ENCODE results near the gene CDC42SE2.
"Not testable (repeated sequence)": the region's sequence is repeated elsewhere in the genome, so short reads cannot be mapped to it uniquely, and the experiment has no call there.

The CDC42SE2 gene

DNA sequence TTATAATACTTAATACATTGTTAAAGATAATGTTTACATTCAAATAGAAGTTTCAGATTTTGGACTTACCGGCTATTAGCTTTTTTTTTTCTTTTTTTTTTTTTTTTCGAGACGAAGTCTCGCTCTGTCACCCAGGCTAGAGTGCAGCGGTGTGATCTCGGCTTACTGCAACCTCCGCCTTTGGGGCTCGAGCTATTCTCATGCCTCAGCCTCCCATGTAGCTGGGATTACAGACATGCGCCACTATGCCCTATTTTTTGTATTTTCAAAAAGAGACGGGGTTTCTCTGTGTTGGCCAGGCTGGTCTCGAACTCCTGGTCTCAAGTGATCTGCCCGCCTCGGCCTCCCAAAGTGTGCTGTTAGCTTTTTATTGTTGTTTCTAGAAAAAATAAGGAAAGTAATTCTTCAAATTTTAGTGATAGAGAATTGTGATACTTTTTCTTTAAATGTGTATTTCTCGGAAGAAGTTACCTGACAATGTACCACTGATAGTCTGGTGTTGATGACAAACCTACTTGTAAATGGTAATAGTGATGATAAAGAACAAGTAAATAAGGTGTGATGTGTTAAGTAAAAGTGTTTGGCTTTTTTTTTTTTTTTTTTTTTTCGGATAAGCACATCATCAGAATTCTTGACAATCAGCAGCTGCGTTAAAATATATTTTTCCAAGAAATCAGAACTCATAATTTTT is 2.7 kb downstream of the CDC42SE2 start:
- peak overlapping the region; percentile 97 for H3K4me3 ChIP-seq (ENCODE audit: low read depth, low read length)
- TF ChIP-seq, protein P1, sequence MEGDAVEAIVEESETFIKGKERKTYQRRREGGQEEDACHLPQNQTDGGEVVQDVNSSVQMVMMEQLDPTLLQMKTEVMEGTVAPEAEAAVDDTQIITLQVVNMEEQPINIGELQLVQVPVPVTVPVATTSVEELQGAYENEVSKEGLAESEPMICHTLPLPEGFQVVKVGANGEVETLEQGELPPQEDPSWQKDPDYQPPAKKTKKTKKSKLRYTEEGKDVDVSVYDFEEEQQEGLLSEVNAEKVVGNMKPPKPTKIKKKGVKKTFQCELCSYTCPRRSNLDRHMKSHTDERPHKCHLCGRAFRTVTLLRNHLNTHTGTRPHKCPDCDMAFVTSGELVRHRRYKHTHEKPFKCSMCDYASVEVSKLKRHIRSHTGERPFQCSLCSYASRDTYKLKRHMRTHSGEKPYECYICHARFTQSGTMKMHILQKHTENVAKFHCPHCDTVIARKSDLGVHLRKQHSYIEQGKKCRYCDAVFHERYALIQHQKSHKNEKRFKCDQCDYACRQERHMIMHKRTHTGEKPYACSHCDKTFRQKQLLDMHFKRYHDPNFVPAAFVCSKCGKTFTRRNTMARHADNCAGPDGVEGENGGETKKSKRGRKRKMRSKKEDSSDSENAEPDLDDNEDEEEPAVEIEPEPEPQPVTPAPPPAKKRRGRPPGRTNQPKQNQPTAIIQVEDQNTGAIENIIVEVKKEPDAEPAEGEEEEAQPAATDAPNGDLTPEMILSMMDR (IDR thresholded peaks at IDR 0.05; ENCODE audit: low read depth, low read length, missing control alignments), result no peak
- DNase-seq (ENCODE audit: low read depth), result no peak

- DNase-seq (ENCODE audit: low read depth), result no peak
- TF ChIP-seq, protein P1 (IDR thresholded peaks at IDR 0.05; ENCODE audit: low read depth, low read length, missing control alignments), result no peak
- peak overlapping the region; percentile 23; the same call in 1 of the 2 replicates for H3K4me3 ChIP-seq (ENCODE audit: low read depth, low read length)
Measured at GRCh38 chr5:131268758-131269370, 5.0 kb downstream of the CDC42SE2 start.

DNA sequence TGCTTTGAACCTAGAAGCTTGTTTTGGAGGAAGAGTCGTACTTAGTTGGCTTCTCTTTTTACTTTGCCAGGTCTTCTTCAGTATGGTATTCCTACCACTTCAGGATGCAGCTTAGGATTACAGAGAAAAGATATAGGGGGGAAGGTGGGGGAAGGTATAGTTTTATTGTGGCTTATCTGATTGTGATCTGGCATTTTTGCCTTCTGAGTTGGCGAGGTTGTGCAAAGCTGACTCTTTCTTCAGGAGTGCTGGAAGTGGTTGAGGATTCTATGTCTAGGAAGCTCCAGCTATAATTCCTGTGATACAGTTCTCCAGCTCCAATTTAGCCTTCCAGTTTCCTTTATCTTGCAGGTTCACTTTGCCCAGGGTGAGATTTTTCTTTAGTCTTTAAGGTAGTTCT is 7.0 kb downstream of the CDC42SE2 start:
- H3K4me3 ChIP-seq (ENCODE audit: low read depth, low read length), result peak overlapping the region; percentile 53; the same call in 1 of the 2 replicates
- TF ChIP-seq, protein P1 (IDR thresholded peaks at IDR 0.05; ENCODE audit: low read depth, low read length, missing control alignments), result no peak
- no peak for DNase-seq (ENCODE audit: low read depth)

GRCh38 chr5:131271888-131272287 is 8.0 kb downstream of the CDC42SE2 start:
- not testable (repeated sequence) for DNase-seq (ENCODE audit: low read depth)
- H3K4me3 ChIP-seq (ENCODE audit: low read depth, low read length), result peak overlapping the region; percentile 53

DNA sequence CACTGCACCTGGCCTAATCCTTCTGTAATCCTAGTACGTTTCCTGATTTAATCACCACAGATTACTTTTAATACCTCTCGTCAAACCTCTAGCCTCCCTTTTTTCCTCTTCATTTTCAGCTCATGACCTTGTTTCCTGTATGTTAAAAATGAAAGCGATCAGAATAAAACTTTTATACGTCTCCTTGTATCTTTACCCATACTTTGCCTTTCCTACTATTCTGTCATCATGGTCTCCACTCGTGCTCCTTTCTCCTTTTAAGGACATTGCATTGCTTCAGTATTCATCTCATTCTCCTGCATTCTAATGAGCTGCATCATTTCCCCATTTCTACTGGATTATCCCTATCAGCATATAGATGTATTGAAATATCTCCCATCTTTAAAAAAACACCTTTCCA is 8.5 kb downstream of the CDC42SE2 start:
- H3K4me3 ChIP-seq (ENCODE audit: low read depth, low read length), result peak overlapping the region; percentile 53
- DNase-seq (ENCODE audit: low read depth), result no peak
- TF ChIP-seq, protein P1 (IDR thresholded peaks at IDR 0.05; ENCODE audit: low read depth, low read length, missing control alignments), result no peak

- peak overlapping the region; percentile 53; the same call in 1 of the 2 replicates for H3K4me3 ChIP-seq (ENCODE audit: low read depth, low read length)
- no peak for DNase-seq (ENCODE audit: low read depth)
- TF ChIP-seq, protein P1 (IDR thresholded peaks at IDR 0.05; ENCODE audit: low read depth, low read length, missing control alignments), result no peak
Measured at GRCh38 chr5:131272724-131273123, 8.9 kb downstream of the CDC42SE2 start.

GRCh38 chr5:131274326-131275063 is 10.6 kb downstream of the CDC42SE2 start:
- TF ChIP-seq, protein P1 (IDR thresholded peaks at IDR 0.05; ENCODE audit: low read depth, low read length, missing control alignments), result no peak
- DNase-seq (ENCODE audit: low read depth), result no peak
- H3K4me3 ChIP-seq (ENCODE audit: low read depth, low read length), result peak overlapping the region; percentile 29; the same call in 1 of the 2 replicates
